ENCODE results near the gene NHS. TPM values are rescaled to one million over a fixed set of nuclear protein-coding genes. Genes with fewer than 3 reads are reported as not detected.
A peak's percentile ranks its signal among the peaks of the same experiment; 100 is the strongest.

NHS gene
- 1.8 TPM in 2 replicates for polyA plus RNA-seq (2014; cell fraction: cytosol; rRNA removed)
- 3.1 and 5.0 TPM in 2 replicates for polyA plus RNA-seq (2014; cell fraction: nucleus; rRNA removed)

DNA sequence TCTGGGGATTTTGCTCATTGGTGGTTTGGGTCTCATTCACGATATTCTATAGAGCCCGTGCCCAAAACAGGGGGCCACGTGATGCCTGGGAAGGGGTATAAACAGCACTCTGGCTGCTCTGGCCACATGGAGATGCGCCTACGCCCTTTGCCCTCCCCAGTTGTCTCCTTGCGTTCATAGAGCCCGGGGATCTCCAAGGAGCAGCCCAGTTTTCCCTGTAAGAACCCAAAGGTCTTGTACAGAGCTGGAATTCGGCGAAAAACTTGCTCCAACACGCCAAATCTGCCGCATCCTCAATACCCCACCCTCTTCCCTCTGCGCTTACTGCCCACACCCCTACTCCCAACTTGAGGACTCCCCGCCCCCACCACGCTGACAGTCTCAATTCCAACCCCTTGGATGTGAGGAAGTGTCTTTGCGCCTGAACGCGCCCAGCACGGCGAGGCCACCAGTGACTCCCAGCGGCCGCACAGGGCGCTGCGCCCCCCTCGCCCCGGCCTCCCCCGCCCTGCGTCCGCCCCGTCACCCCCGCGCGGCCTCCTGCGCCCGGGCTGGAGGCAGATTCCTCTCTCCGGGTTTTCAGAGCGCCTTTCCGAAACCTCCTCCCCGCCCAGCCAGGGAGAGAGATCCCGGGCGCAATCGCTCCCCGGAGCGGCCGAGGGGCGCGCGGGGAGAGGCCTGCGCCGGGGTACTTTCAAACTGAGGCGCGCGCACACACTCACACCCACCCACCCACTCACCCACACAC, at the start of gene NHS:
Gene NHS, plus strand, starts transcription at position 582 of the 748 bp plus-strand sequence. CDS start 558 bp downstream, outside the sequence.
- DNase-seq (ENCODE audit: low spot score) = peak; percentile 58

DNA sequence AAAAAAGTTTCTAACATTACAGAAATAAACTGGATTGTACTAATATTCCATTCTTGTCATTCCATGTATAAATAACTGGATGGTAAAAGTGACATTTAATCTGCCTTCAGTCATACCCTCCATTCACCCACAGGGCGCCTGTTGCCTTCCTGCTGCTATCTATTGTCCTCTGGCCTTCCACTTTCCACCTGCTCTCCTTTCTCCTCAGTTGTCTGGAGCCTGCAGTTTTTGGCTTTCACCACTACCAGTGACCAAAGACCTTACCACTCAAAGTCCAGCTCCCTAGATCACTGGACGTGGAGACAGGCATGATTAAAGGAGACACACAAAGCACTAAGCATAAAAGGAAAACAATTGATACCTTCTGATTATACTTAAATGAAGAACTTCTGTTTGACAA, 46.2 kb upstream of the NHS start:
- no peak for DNase-seq (ENCODE audit: low spot score)

DNA sequence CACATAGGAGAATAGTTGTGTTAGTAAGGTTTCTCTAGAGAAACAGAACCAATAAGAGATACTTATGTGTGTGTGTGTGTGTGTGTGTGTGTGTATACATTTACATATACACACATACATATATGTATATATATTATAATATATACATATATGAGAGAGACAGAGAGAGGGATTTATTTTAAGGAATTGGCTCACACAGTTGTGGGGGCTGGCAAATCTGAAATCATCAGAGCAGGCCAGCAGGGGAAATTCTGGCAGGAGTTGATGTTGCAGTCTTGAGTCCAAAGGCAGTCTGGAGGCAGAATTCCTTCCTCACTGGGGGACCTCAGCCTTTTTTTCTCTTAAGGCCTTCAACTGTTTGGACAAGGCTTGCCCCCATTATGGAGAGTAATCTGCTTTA, 38.6 kb upstream of the NHS start:
- no peak for DNase-seq (ENCODE audit: low spot score)

DNA sequence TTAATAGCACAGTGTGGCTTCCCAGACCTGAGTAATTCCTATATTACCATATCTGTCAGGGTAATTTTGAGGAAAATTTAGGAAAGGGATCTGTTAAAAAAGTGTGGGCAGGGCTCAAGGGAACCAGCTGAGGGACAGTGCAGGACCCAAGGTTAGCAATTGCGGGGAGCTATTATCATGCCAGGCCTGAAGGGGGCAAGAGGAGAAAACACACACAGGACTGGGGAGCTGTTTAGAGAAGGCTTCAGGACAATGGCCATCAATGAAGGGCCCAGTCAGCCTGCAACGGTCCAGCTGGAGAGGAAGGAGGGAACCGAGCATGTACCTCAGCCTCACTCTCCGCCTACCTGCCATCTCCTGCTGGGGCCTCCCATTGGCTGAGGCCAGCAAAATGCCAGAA, 19.0 kb upstream of the NHS start:
- no peak for DNase-seq (ENCODE audit: low spot score)

DNA sequence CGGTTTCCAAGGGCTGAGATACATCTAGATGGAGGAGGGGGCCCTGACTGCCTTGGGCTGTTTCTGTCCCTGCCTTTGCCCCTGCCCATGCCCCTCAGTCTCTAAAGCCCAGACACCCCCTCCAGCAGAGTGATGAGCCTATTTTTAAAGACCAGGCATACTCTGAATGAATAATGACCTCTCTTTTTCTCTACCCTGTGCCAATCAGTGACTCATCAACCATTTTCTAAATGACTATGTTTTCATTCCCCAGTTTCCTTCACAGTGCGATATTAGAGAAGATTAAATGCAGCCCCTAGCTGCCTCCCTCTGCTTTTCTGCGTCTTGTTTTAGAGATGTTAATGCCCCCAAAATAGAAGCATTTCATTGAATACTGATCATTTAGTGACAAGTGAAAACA, 15.5 kb upstream of the NHS start:
- no peak for DNase-seq (ENCODE audit: low spot score)

DNA sequence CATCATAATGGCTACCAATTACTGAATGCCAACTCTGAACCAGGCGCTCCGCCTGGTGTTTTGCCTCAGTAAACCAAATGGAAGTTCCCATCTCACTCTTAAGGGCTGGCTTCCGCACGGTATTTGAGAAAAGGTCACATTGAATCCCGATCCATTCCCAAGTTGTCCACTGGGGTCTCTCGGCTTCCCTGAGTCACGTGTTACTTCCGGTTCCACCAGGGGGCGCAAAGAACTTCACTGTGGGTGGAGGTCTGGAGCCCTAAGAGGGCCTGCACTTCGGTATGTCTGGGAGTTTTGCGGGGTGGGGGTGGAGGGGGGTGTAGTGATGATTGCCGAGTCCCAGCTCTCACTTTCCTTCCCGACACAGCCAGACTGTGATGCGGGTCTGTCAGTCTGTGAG, 13.4 kb upstream of the NHS start:
- peak; percentile 47 for DNase-seq (ENCODE audit: low spot score)

DNA sequence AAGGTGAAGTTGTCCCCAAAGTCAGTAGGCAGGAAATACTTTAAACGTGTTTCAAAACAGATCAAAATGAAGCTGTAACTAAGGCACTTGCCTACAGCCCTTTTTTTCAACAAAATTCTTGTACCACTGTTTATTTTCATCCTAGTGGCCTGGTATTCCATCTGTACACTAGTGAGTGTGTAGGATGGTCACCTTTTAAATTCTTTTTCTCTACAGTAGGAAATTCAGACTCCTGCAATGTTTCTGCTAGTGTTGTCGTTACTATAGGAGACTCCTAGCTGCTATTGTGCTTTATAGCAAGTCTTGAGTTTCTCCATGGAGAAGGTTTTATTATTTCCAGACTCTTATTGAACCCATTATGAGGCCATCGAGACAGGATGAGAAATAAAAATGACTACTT, 7.0 kb upstream of the NHS start:
- no peak for DNase-seq (ENCODE audit: low spot score)

DNA sequence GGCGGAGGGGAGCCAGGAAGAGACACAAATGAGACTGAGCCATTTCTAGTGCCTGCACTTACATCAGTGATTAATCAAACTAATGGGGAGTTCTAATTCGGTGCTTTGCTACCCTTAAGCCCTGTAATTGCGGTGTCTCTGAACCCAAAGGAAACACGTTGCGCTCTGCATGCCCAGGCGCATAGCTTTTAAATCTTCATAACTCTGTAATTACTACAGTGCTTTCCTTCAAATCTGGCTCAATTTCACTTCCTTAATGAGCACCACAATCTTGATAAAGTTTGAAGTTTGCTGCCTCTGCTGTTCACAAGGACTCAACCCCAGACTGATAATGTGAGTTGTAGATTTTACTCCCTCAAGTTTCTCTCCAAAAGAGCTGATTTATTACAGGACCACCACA, 5.7 kb upstream of the NHS start:
- no peak for DNase-seq (ENCODE audit: low spot score)

DNA sequence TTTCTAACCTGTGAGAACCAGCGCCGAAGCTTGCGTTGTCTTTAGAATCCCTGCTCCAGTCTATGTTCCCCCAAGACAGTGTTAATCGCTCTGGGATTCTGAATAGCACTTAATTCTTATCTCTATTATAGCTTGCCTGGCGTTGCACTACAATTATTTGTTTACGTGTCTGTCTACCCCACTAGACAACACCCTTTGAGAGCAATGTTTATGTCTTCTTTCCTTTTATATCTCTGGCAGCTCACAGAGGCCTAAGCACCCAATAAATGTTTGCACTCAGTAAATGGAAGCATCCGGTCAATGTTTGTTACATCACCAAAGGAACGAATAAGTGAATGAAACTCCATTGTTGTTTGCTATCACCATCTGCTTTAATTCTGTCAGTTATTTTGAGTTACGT, 4.8 kb upstream of the NHS start:
- DNase-seq (ENCODE audit: low spot score) = no peak

DNA sequence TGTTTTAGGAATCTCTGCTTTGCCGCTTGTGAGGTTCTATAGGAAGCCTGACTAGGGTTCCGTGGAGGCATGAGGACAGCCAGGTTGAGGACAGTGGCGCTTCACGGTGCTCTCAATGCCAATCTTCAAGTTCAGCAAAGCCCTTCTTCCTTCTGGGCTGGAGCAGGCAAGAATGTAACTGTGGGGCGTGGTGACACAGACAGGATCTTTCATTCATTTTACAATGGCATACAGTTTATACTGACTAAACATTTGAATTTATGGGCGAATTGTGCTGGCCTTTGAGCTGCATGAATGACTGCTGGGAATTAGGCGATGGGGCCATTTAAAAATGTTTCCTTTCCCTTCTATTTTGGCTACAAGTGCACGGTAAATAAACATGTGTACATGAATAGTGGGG, 2.9 kb upstream of the NHS start:
- no peak for DNase-seq (ENCODE audit: low spot score)

DNA sequence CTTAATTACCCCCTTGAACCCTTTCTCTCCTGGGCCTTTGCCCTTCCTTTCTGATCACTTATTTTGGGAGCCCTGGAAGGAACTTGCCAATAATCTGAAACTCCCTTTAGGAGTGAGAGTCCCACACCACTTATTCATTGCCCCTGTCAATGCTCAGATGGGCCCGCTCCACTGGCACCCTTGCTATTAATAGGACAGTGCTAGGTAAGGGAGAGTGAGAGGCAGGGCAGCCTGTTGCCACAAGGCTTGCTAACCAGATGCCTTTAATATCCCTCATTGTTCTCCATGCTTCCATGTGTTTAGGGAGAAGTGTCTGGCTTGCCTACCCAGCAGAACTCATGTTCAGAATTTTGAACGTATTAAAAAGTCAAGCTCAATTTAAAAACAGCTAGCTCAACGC, 1.7 kb upstream of the NHS start:
- DNase-seq (ENCODE audit: low spot score) = no peak

DNA sequence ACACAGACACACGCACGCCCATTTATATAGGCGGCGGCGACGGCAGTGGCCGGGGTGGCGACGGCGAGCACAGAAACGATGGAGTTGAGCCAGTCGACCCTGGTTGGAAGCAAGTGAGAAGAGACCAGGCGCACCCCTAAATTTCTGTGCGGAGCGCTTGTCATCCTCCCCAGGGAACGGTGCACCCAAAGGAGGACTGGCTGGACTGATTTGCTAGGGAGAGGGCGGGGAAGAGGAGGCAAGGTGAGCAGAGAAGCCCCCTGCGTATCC, 302 bp downstream of the NHS start:
- DNase-seq (ENCODE audit: low spot score) = no peak

DNA sequence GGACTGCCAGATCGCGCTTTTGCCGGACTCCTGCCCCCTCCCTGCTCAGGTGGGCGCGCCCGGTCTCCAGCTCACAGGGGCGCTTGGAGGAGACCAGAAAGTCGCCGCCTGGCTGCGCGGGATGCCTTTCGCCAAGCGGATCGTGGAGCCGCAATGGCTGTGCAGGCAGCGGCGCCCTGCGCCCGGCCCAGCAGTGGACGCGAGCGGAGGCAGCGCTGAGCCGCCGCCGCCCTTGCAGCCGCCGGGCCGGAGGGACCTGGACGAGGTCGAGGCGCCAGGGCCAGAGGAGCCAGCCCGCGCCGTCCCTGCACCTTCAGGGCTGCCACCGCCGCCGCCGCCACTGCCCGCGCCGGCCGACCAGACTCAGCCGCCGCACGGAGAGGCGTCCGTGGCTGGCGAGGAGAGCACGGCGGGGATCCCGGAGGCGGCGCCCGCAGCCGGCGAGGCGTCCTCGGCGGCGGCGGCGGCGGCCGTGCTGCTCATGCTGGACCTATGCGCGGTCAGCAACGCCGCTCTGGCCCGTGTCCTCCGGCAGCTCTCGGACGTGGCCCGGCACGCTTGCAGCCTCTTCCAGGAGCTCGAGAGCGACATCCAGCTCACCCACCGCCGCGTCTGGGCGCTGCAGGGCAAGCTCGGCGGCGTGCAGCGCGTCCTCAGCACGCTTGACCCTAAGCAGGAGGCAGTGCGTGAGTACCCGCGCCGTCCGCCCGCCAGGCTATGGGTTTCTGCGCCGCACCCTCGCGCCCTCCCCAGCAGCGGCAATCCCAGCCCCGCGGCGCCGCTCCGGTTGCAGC, 834 bp downstream of the NHS start:
- no peak for DNase-seq (ENCODE audit: low spot score)

DNA sequence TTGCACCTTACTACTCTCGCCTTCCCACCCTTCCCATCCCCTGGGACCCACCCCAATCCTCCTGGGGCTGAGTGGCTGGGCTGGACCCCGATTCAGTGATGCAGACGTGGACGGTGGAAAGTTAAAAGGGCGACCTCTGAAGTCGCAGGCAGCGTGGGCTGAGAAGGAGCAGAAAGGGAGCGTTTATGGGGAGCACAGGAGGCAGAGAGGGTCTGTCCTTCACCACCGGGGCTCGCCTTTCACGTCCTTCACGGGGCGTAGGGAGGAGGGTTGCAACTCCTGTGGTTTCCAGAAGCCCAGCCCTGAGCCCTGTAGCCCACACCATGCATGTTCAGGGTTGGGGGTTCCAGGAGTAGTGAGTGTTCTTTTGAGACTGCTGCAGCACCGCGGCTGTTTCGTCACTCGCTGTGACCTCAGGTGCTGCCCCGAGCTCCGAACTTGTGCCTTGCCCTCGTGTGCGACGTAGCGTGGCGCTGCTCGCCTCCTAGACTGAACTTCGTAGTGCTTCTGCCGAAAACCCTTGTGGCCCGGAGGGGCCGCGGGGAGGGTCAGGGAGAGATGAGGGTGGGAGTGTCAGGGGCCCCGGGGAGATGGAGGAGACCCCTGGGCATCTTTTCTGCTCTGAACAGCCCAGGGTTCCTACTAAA, 1.6 kb downstream of the NHS start:
- no peak for DNase-seq (ENCODE audit: low spot score)

DNA sequence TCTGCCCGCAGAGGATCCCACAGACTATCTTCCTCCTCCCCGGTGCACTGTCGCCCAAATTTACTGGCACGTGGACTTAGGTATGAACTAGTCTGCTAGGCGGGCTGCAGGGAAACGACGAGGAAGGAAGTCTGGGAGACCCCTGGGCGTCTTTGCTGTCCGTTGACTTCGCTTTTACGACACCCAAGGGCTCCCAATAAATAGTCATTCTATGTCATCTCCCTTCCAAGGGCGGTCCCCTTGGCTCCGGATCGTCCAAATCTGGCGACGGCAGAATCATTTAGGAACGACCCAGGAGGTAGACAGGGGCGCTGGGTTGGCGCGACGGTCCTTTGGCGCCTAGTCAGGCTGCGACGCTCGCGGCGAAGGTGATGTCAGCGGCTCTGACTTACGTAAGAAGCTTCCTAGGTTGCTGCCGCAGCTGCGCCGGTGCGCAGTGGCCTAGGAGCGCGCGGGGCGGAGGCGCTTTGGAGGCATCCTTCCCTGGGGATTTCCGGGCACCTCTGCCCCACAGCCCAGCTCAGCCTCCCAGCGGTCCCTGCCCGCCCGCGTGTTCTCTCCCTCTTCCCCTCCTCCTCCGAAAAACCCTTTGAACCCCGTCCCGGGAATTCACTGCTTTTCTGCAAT, 2.2 kb downstream of the NHS start:
- peak; percentile 20 for DNase-seq (ENCODE audit: low spot score)

DNA sequence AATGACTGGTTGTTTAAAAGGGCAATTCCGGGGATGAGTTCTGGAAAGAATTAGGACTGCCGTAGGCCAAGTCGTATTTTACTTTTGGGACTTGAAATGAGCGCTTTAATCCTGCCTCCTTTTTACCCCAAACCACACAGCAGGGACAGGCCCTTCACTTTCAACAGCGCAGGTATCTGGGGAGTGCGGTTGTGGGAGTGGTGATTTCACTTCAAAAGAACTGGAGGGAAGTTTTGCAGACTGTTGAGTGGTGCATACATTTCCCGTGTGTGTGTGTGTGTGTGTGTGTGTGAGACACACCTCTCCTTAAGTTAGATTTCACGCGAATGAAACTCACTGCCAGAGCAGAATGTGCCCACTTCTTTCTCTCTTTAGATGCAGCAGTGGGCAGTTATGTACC, 2.8 kb downstream of the NHS start:
- no peak for DNase-seq (ENCODE audit: low spot score)

DNA sequence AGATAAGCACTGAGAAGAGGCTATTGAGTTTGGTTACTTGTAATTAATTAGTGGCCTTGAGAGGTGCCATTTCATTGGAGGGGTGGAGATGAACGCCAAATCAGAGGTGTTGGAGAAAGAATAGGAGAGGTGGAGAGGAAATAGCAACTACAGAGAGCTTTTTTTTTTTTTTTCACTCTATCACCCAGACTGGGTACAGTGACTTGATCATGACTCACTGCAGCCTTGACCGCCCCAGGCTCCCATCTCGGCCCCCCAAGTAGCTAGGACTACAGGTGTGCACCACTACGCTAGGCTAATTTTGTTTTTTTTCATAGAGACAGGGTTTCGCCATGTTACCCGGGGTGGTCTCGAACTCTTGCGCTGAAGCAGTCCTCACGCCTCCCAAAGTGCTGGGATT, 5.2 kb downstream of the NHS start:
- DNase-seq (ENCODE audit: low spot score) = no peak

DNA sequence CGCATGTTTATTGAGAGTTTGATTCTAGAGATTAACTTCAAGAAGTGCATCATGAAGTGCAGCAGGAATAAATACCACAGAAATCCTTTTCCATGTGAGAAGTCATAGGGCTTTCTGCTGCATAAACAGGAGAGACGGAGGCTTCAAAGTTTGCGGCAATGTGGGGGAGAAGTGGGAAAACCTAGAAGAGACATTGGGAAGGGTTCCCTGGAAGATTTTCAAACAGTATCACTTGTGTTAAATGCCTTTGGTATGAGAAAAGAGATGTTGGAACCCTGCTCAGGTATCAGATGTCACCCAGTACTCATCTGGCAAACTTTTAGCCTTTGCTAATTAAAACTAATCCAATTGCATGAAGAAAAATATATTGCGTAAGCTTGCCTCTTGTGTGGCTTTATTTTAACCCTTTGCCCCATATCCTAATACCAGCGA, 15.4 kb downstream of the NHS start:
- no peak for DNase-seq (ENCODE audit: low spot score)

DNA sequence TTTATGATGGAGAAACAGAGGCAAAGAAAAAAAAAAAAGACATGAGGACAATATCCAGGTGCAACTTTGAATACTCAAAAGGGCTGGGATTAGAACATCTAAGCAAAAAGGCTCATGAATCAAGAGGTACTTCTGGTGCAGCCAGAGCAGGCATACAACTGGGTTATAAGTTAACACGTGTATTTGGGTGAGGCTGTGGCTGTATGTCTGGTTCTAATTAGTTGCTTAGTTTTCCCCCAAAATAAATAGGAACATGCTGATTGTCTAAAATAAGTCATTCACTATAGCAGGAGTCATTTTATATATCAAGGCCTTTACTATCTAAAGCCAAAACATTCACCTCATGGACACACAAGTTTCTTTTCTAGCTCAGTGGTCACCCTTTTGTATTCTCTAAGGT, 20.2 kb downstream of the NHS start:
- no peak for DNase-seq (ENCODE audit: low spot score)

DNA sequence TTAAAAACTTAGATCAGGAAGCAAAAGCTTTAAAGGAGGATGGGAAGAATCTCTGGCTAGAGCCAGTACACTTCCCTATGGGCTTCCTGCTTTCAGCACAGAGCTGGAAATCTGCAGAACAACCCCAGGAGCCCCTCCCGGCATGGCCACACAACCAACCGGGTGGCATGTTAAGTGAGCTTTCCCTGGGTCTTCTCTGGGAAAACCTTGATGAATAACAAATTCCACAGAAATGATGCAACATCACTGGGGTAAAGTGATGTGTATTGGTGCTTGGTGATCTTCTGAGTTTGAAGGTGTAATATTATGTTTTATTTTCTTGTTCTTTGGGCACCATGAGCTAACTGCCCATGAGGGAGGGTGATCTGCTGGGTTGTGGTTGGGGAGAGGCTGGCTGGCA, 22.1 kb downstream of the NHS start:
- no peak for DNase-seq (ENCODE audit: low spot score)

DNA sequence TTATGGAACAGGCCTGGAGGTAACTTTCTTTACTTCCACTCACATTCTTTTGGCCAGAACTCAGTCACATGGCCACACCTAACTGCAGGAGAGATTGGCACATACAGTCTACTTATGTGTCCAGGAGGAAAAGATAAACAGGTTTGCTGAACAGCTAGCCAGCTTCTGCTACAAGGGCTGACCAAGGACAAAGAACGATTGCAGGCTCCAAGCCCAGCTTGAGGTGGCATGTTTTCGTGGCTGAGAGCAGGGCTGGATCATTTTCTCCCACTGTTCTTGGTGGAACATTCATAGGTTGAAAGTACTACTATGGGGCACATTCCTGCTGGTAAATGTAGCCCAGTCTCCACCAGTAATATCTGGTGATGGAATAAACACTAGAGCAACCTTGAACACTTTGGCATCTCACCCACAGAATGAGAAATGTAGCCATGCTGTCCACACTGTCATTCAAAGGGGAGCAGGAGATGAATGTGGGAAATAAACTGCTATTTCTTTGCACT, 28.2 kb downstream of the NHS start:
- DNase-seq (ENCODE audit: low spot score) = no peak

DNA sequence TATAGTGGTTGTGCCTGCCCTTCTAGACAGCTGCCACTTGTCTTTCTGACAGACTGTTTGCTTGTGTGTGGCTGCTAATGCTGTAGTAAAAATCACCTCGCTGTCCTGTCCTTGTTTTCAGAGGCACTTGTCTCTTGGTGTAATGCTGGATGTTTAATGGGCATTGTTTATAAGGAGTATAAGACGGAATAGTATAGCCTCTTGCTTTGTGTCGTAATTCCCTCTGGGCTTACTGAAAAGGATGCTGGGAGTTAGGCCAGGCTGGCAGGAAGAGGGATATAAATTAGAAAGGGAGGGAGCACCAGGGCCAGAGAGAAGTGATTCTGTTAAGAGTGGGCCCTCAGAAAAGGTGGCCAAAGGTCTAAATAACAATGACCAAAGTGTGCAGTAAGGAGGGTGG, 29.0 kb downstream of the NHS start:
- DNase-seq (ENCODE audit: low spot score) = no peak

All from SK-N-DZ (cell line).